GM12865 (cell line): ENCODE measurements around the gene DYNC1H1.

ENCODE experiments used
- DNase-seq: peaks from one replicate; pipeline ENCODE4 v3.0.0; 2010; ENCODE audit warnings: low read depth
- H3K4me3 ChIP-seq: 2 replicates; pipeline ENCODE4 v1.5.1; 2011; ENCODE audit warnings: mild to moderate bottlenecking, low read depth, low read length, control low read depth
- CTCF ChIP-seq: IDR thresholded peaks from 2 replicates; pipeline ENCODE4 v1.5.1; 2011; ENCODE audit warnings: low read length, control low read depth, low read depth, inconsistent platforms; ENCODE audit not compliant: insufficient read depth; ENCODE audit errors: missing control alignments

The DYNC1H1 gene

GRCh38 chr14:102016420-102017090, 52.2 kb downstream of the DYNC1H1 start:
- no peak for DNase-seq
- TF ChIP-seq CTCF, result no peak
- no peak overlapping the region for H3K4me3 ChIP-seq

GRCh38 chr14:102018251-102018650, 53.9 kb downstream of the DYNC1H1 start:
- no peak overlapping the region for H3K4me3 ChIP-seq
- DNase-seq, result no peak
- TF ChIP-seq CTCF, result no peak

GRCh38 chr14:102019006-102019540, 54.7 kb downstream of the DYNC1H1 start:
- no peak for DNase-seq
- H3K4me3 ChIP-seq, result no peak overlapping the region
- TF ChIP-seq CTCF, result no peak

- no peak overlapping the region for H3K4me3 ChIP-seq
- DNase-seq, result no peak
- TF ChIP-seq CTCF, result no peak
Observed at GRCh38 chr14:102020058-102020971, 55.9 kb downstream of the DYNC1H1 start.

- DNase-seq, result no peak
- no peak for TF ChIP-seq CTCF
Observed at GRCh38 chr14:102026934-102027333, 62.6 kb downstream of the DYNC1H1 start.

GRCh38 chr14:102027951-102028350, 63.6 kb downstream of the DYNC1H1 start:
- no peak overlapping the region for H3K4me3 ChIP-seq
- TF ChIP-seq CTCF, result no peak
- DNase-seq, result no peak

More at GRCh38 chr14:102026934-102027333, 62.6 kb downstream of the DYNC1H1 start:
- H3K4me3 ChIP-seq, result no peak overlapping the region
